Mesodermal cell (in vitro differentiated cells): ENCODE data around the gene SUSD2.

ENCODE experiments used
- H3K27ac ChIP-seq: 2 replicates; pipeline ENCODE4 v1.7.0; 2013; ENCODE audit warnings: mild to moderate bottlenecking, low read depth, low read length, moderate library complexity; ENCODE audit not compliant: severe bottlenecking
- H3K36me3 ChIP-seq: 2 replicates; pipeline ENCODE4 v1.7.1; 2013; ENCODE audit warnings: mild to moderate bottlenecking, low read length, moderate library complexity; ENCODE audit not compliant: control insufficient read depth, insufficient read depth
- H3K4me1 ChIP-seq: one replicate; pipeline ENCODE4 v1.7.1; 2013; ENCODE audit warnings: mild to moderate bottlenecking, low read length; ENCODE audit not compliant: insufficient read depth, control insufficient read depth, poor library complexity, severe bottlenecking
- H3K4me3 ChIP-seq: 2 replicates; pipeline ENCODE4 v1.7.0; 2013; ENCODE audit warnings: low read length, control low read depth, mild to moderate bottlenecking; ENCODE audit not compliant: insufficient read depth, poor library complexity, severe bottlenecking; ENCODE audit errors: extremely low read depth
- H3K9me3 ChIP-seq: 2 replicates; pipeline ENCODE4 v1.7.1; 2013; ENCODE audit warnings: mild to moderate bottlenecking, low read length, moderate library complexity; ENCODE audit not compliant: control insufficient read depth
- WGBS, 2 experiments: methylation state at CpG; one replicate each; pipeline ENCODE4 v1.1.5; 2013; ENCODE audit warnings: missing lambda C conversion rate in 2 of 2; ENCODE audit not compliant: insufficient coverage in 2 of 2; 5-methylcytosine and 5-hydroxymethylcytosine counted together

The SUSD2 gene

GRCh38 chr22:24184057-24184798 is 2.9 kb downstream of the SUSD2 start:
- Histone ChIP-seq H3K9me3 (no peaks in the 10 kb centered on the region), H3K36me3 (peaks cover 3% of the 10 kb centered on the region), H3K4me3 (no peak overlapping the region), H3K27ac (no peak overlapping the region), H3K4me1 (peaks cover 7% of the 10 kb centered on the region)
- WGBS, 2 experiments = 94 to 96% methylated on average over 13 to 14 of the region's 16 CpGs

GRCh38 chr22:24185001-24185500 is 3.8 kb downstream of the SUSD2 start:
- no peak overlapping the region for H3K4me3 ChIP-seq
- peaks cover 12% of the 10 kb centered on the region for H3K4me1 ChIP-seq
- H3K9me3 ChIP-seq = no peaks in the 10 kb centered on the region
- H3K27ac ChIP-seq = no peak overlapping the region
- 93 to 96% methylated on average over 10 to 11 of the region's 16 CpGs for WGBS, 2 experiments
- H3K36me3 ChIP-seq = no peaks in the 10 kb centered on the region

GRCh38 chr22:24185501-24186351 is 4.4 kb downstream of the SUSD2 start:
- no peak overlapping the region for H3K4me3 ChIP-seq
- 94 to 95% methylated on average over 37 to 51 of the region's 51 CpGs for WGBS, 2 experiments
- H3K9me3 ChIP-seq = no peaks in the 10 kb centered on the region
- peaks cover 14% of the 10 kb centered on the region for H3K4me1 ChIP-seq
- no peak overlapping the region for H3K27ac ChIP-seq
- H3K36me3 ChIP-seq = no peaks in the 10 kb centered on the region

- Histone ChIP-seq H3K36me3 (no peaks in the 10 kb centered on the region), H3K4me1 (peaks cover 14% of the 10 kb centered on the region), H3K4me3 (no peak overlapping the region), H3K27ac (no peak overlapping the region), H3K9me3 (no peaks in the 10 kb centered on the region)
- 89 to 93% methylated on average over 12 to 15 of the region's 15 CpGs for WGBS, 2 experiments
Measured at GRCh38 chr22:24186352-24186740, 5.1 kb downstream of the SUSD2 start.

- no peaks in the 10 kb centered on the region for H3K36me3 ChIP-seq
- H3K4me3 ChIP-seq = no peak overlapping the region
- no peaks in the 10 kb centered on the region for H3K9me3 ChIP-seq
- H3K27ac ChIP-seq = no peak overlapping the region
- H3K4me1 ChIP-seq = peaks cover 7% of the 10 kb centered on the region
- WGBS, 2 experiments = 91 to 93% methylated on average over 26 to 30 of the region's 34 CpGs
Measured at GRCh38 chr22:24186892-24187670, 5.8 kb downstream of the SUSD2 start.

GRCh38 chr22:24187731-24188644 is 6.7 kb downstream of the SUSD2 start:
- Histone ChIP-seq H3K9me3 (no peaks in the 10 kb centered on the region), H3K4me1 (peaks cover 7% of the 10 kb centered on the region), H3K4me3 (no peak overlapping the region), H3K36me3 (no peaks in the 10 kb centered on the region), H3K27ac (no peak overlapping the region)
- WGBS, 2 experiments = 92 to 93% methylated on average over 29 to 35 of the region's 37 CpGs

- peaks cover 7% of the 10 kb centered on the region for H3K4me1 ChIP-seq
- H3K27ac ChIP-seq = no peak overlapping the region
- WGBS, 2 experiments = 88 to 98% methylated on average over 15 of the region's 17 CpGs
- no peaks in the 10 kb centered on the region for H3K36me3 ChIP-seq
- no peaks in the 10 kb centered on the region for H3K9me3 ChIP-seq
- H3K4me3 ChIP-seq = no peak overlapping the region
Measured at GRCh38 chr22:24188705-24189248, 7.5 kb downstream of the SUSD2 start.

- Histone ChIP-seq H3K4me1 (peaks cover 7% of the 10 kb centered on the region), H3K9me3 (no peaks in the 10 kb centered on the region), H3K36me3 (no peaks in the 10 kb centered on the region), H3K27ac (no peak overlapping the region), H3K4me3 (no peak overlapping the region)
- WGBS, 2 experiments = 57 to 58% methylated on average over 15 to 18 of the region's 23 CpGs
Measured at GRCh38 chr22:24189249-24190158, 8.2 kb downstream of the SUSD2 start.

- WGBS, 2 experiments = 91 to 92% methylated on average over 6 to 12 of the region's 14 CpGs
- Histone ChIP-seq H3K27ac (no peak overlapping the region), H3K4me1 (peaks cover 7% of the 10 kb centered on the region), H3K9me3 (no peaks in the 10 kb centered on the region), H3K36me3 (no peaks in the 10 kb centered on the region), H3K4me3 (no peak overlapping the region)
Measured at GRCh38 chr22:24190159-24190540, 8.9 kb downstream of the SUSD2 start.
